Stimulated activated CD4-positive, alpha-beta T cell treated with anti-CD3 and anti-CD28 coated beads, TNF-alpha, amount 100 ng/mL, for 24 hours (primary cell): ENCODE data around the gene RBFOX1.

Experiments
- DNase-seq, 3 experiments: peaks; one replicate each; pipeline ENCODE4 v3.0.0-alpha.2; 2020; ENCODE audit warnings: low read depth in 3 of 3

RBFOX1 gene

GRCh38 chr16:7332611-7333010 lies at the start of gene RBFOX1:
Gene RBFOX1 (plus strand): TSS chr16:7332845.
- DNase-seq = no peak

- no peak for DNase-seq
These were observed 47.9 kb upstream of the RBFOX1 start for GRCh38 chr16:7284780-7285179.

GRCh38 chr16:7285520-7285919 lies 47.1 kb upstream of the RBFOX1 start:
- DNase-seq = no peak

GRCh38 chr16:7289299-7289698 lies 43.3 kb upstream of the RBFOX1 start:
- no peak for DNase-seq

GRCh38 chr16:7290682-7291081 lies 42.0 kb upstream of the RBFOX1 start:
- no peak for DNase-seq

GRCh38 chr16:7294020-7294419 lies 38.6 kb upstream of the RBFOX1 start:
- DNase-seq = no peak

- no peak for DNase-seq
These were observed 29.5 kb upstream of the RBFOX1 start for GRCh38 chr16:7303052-7303610.

- DNase-seq = no peak
These were observed 28.9 kb upstream of the RBFOX1 start for GRCh38 chr16:7303660-7304200.

- DNase-seq = no peak
These were observed 28.4 kb upstream of the RBFOX1 start for GRCh38 chr16:7304279-7304678.

GRCh38 chr16:7304958-7305357 lies 27.7 kb upstream of the RBFOX1 start:
- DNase-seq = no peak

- no peak for DNase-seq
These were observed 19.5 kb upstream of the RBFOX1 start for GRCh38 chr16:7313170-7313569.

- DNase-seq = no peak
These were observed 18.5 kb upstream of the RBFOX1 start for GRCh38 chr16:7314163-7314562.

GRCh38 chr16:7315813-7316212 lies 16.8 kb upstream of the RBFOX1 start:
- DNase-seq = no peak

GRCh38 chr16:7316281-7316888 lies 16.3 kb upstream of the RBFOX1 start:
- no peak for DNase-seq

- DNase-seq = no peak
These were observed 14.7 kb upstream of the RBFOX1 start for GRCh38 chr16:7317982-7318381.

- DNase-seq = no peak
These were observed 14.0 kb upstream of the RBFOX1 start for GRCh38 chr16:7318686-7319085.

- no peak for DNase-seq
These were observed 13.1 kb upstream of the RBFOX1 start for GRCh38 chr16:7319514-7319913.

- no peak for DNase-seq
These were observed 11.0 kb upstream of the RBFOX1 start for GRCh38 chr16:7321661-7322060.

- no peak for DNase-seq
These were observed 8.3 kb upstream of the RBFOX1 start for GRCh38 chr16:7324321-7324720.

GRCh38 chr16:7325834-7326233 lies 6.8 kb upstream of the RBFOX1 start:
- no peak for DNase-seq

GRCh38 chr16:7330709-7331108 lies 1.9 kb upstream of the RBFOX1 start:
- DNase-seq = no peak

GRCh38 chr16:7331997-7332396 lies 648 bp upstream of the RBFOX1 start:
- DNase-seq = no peak

- no peak for DNase-seq
These were observed 608 bp downstream of the RBFOX1 start for GRCh38 chr16:7333180-7333725.
